Ishikawa (cell line): ENCODE results near the gene BPNT1.

Experiments
- CEBPB ChIP-seq: IDR thresholded peaks from 2 replicates; pipeline ENCODE4 v1.6.1; 2012
- CREB1 ChIP-seq: IDR thresholded peaks from 2 replicates; pipeline ENCODE4 v1.6.1; 2012; ENCODE audit warnings: low read depth
- EGR1 ChIP-seq: IDR thresholded peaks from 2 replicates; pipeline ENCODE4 v1.6.1; 2012
- EP300 ChIP-seq: IDR thresholded peaks from 2 replicates; pipeline ENCODE4 v1.6.1; 2012; ENCODE audit warnings: borderline replicate concordance
- FOXM1 ChIP-seq: IDR thresholded peaks from 2 replicates; pipeline ENCODE4 v1.6.1; 2012; ENCODE audit warnings: low read depth, borderline replicate concordance
- MAX ChIP-seq: IDR thresholded peaks from 2 replicates; pipeline ENCODE4 v1.6.1; 2012
- NFIC ChIP-seq: IDR thresholded peaks from 2 replicates; pipeline ENCODE4 v1.6.1; 2012
- RAD21 ChIP-seq: IDR thresholded peaks from 2 replicates; pipeline ENCODE4 v1.6.1; 2012; ENCODE audit warnings: low read depth
- REST ChIP-seq: IDR thresholded peaks from 2 replicates; pipeline ENCODE4 v1.6.1; 2012; ENCODE audit warnings: low read depth, mild to moderate bottlenecking
- TAF1 ChIP-seq: IDR thresholded peaks from 2 replicates; pipeline ENCODE4 v1.6.1; 2012; ENCODE audit warnings: low read depth, mild to moderate bottlenecking
- TCF12 ChIP-seq: IDR thresholded peaks from 2 replicates; pipeline ENCODE4 v1.6.1; 2012; ENCODE audit warnings: low read depth
- TEAD4 ChIP-seq: IDR thresholded peaks from 2 replicates; pipeline ENCODE4 v1.6.1; 2012
- YY1 ChIP-seq: IDR thresholded peaks from 2 replicates; pipeline ENCODE4 v1.6.1; 2012; ENCODE audit warnings: low read depth
- ZBTB7A ChIP-seq: IDR thresholded peaks from 2 replicates; pipeline ENCODE4 v1.6.1; 2012; ENCODE audit warnings: low read depth
- TF ChIP-seq, protein P1 (sequence below): IDR thresholded peaks from 2 replicates; pipeline ENCODE4 v1.6.1; 2012

BPNT1 gene

DNA sequence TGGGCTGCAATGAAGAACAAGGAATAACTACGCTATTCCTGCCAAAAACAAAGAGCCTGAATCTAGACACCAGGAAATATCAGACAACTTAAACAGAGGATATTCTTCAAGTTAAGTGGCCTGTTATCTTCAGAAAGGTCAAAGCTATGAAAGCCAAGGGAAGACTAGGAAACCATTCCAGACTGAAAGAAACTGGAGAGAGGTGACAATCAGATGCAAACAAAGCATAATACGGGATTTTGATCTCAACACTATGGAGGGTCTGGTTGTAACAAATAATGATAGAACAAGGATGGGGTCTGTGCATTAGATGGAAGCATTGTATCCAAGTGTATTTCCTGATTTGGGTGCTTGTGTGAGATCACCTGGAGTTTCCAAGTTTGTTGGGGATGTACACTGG is 45.9 kb downstream of the BPNT1 start:
- no peak for TF ChIP-seq TAF1
- TF ChIP-seq TEAD4: no peak
- no peak for TF ChIP-seq CREB1
- TF ChIP-seq EP300: no peak
- TF ChIP-seq EGR1: no peak
- no peak for TF ChIP-seq MAX
- no peak for TF ChIP-seq CEBPB
- TF ChIP-seq YY1: no peak
- TF ChIP-seq, protein P1, sequence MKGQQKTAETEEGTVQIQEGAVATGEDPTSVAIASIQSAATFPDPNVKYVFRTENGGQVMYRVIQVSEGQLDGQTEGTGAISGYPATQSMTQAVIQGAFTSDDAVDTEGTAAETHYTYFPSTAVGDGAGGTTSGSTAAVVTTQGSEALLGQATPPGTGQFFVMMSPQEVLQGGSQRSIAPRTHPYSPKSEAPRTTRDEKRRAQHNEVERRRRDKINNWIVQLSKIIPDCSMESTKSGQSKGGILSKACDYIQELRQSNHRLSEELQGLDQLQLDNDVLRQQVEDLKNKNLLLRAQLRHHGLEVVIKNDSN: no peak
- TF ChIP-seq FOXM1: no peak

- TF ChIP-seq YY1 (no peak), EGR1 (no peak), NFIC (no peak), TCF12 (no peak), FOXM1 (no peak), TAF1 (no peak), CREB1 (no peak), CEBPB (no peak), RAD21 (no peak), MAX (no peak)
These were observed 49.5 kb downstream of the BPNT1 start for GRCh38 chr1:220040028-220040596.

GRCh38 chr1:220038640-220039039 is 50.9 kb downstream of the BPNT1 start:
- TF ChIP-seq MAX (no peak), YY1 (no peak), EGR1 (no peak), CREB1 (no peak), TAF1 (no peak), FOXM1 (no peak), CEBPB (no peak), REST (no peak), RAD21 (no peak), ZBTB7A (no peak), TCF12 (no peak)
- TF ChIP-seq, protein P1: no peak

DNA sequence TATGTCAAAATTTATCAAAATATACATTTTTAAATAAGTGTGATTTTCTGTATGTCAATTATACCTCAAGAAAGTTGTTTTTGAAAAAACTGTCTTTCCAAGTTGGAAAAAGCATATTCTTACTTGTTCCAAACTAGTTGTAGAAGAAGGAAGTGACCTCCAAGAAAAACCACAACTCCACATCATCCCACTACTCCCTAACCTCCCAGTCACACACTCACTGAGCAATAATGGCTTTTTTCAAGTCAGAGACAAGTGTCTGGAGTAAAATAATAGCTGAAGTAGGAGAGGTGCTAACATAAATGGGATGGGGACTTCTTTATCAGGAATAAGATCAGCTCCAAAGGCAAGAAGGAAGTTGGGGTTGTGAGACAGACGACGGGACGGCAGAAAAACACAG is 56.7 kb downstream of the BPNT1 start:
- TF ChIP-seq YY1 (no peak), ZBTB7A (no peak), FOXM1 (no peak), REST (no peak)

DNA sequence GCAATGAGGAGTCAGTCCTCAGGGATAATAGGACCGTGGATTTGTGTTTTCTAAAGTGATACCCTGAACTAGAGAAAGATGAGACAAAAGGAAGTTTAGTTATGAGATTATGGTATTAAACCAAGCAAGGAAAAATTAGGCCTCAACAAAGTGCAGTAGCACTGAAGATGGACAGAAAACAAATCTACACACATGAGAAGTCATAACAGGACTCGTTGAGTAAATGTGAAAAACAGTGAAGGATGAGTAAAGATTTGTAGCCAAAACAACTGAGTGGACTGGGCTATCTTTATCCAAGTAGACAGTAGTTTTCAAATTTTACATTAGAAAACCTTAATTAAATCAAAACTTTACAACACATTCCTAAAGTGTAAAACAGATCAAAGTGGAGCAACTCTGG is 58.3 kb downstream of the BPNT1 start:
- TF ChIP-seq CEBPB: no peak
- TF ChIP-seq RAD21: no peak
- no peak for TF ChIP-seq MAX
- TF ChIP-seq, protein P1: no peak
- no peak for TF ChIP-seq EP300
- TF ChIP-seq ZBTB7A: no peak
- no peak for TF ChIP-seq REST
- no peak for TF ChIP-seq TCF12
- no peak for TF ChIP-seq EGR1
- no peak for TF ChIP-seq FOXM1
- no peak for TF ChIP-seq CREB1
